ENCODE data around the gene PRKG1. TPM values are rescaled to one million over a fixed set of nuclear protein-coding genes. Genes with fewer than 3 reads are reported as not detected.

The PRKG1 gene
- total RNA-seq, 2 donors from 2014 or later: 1.3 to 2.7 TPM

GRCh38 chr10:52098130-52098529 is 1023.8 kb downstream of the PRKG1 start:
- Histone ChIP-seq H3K9ac (ENCODE audit: extremely low read depth, low read length, poor library complexity, severe bottlenecking) (no peak overlapping the region), H3K9me3 (ENCODE audit: control insufficient read depth, low read length) (no peaks in the 10 kb centered on the region), H3K4me3 (ENCODE audit: low read length) (no peak overlapping the region), H3K27ac (ENCODE audit: low read depth, low read length) (no peak overlapping the region), H3K27me3 (ENCODE audit: control insufficient read depth, insufficient read depth, low read length, poor library complexity, severe bottlenecking) (no peaks in the 10 kb centered on the region), H3K4me1 (ENCODE audit: control insufficient read depth, insufficient read depth, low read length) (no peaks in the 10 kb centered on the region), H3K36me3 (ENCODE audit: control insufficient read depth, insufficient read depth, low read length) (no peaks in the 10 kb centered on the region)
- 92% methylated on average over 1 of the region's 1 CpG; no CpG with 5 or more reads in 1 of the 2 experiments for WGBS, 2 experiments (ENCODE audit: insufficient coverage in 1 of 2, insufficient read length in 1 of 2)
- no peak overlapping the region for H3K4me3 Mint-ChIP-seq
- H3K9me3 Mint-ChIP-seq: no peaks in the 10 kb centered on the region
- no peak for DNase-seq
- no peaks in the 10 kb centered on the region for H3K4me1 Mint-ChIP-seq
- no peak overlapping the region for H3K27ac Mint-ChIP-seq
- H3K36me3 Mint-ChIP-seq (ENCODE audit: low read depth): no peaks in the 10 kb centered on the region
- no peaks in the 10 kb centered on the region for H3K27me3 Mint-ChIP-seq (ENCODE audit: insufficient read depth)
- TF ChIP-seq, protein P1, sequence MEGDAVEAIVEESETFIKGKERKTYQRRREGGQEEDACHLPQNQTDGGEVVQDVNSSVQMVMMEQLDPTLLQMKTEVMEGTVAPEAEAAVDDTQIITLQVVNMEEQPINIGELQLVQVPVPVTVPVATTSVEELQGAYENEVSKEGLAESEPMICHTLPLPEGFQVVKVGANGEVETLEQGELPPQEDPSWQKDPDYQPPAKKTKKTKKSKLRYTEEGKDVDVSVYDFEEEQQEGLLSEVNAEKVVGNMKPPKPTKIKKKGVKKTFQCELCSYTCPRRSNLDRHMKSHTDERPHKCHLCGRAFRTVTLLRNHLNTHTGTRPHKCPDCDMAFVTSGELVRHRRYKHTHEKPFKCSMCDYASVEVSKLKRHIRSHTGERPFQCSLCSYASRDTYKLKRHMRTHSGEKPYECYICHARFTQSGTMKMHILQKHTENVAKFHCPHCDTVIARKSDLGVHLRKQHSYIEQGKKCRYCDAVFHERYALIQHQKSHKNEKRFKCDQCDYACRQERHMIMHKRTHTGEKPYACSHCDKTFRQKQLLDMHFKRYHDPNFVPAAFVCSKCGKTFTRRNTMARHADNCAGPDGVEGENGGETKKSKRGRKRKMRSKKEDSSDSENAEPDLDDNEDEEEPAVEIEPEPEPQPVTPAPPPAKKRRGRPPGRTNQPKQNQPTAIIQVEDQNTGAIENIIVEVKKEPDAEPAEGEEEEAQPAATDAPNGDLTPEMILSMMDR (conservative IDR thresholded peaks at IDR 0.05): no peak

DNA sequence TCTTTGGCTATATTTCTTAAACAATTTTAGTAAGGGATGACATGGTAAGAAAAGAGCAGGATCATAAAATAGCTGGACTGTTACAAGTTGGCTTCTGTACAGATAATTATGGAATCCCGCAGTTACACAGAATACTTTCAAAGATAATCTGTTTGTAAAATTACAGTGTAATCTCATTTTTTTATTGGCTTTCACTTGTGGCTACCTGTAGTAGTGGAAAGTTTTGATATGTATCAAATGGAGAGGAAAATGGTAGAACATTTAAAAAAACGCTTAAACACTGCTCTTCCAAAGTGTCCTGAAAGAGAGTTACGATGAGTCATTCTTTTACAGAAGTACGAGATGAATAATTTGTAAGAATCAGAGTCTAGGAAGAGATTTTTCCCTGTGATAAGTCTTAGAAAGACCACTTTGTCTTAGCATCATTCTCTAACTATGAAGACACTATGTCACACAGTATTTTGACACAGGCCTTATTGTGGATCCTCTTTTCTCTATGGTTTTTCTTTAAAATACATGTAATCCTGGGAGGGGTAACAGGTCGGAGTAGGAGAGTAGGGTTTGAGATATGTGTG is 1024.8 kb downstream of the PRKG1 start:
- WGBS, 2 experiments (ENCODE audit: insufficient coverage in 1 of 2, insufficient read length in 1 of 2): 88 to 93% methylated on average over 3 to 4 of the region's 5 CpGs
- Histone ChIP-seq H3K27ac (ENCODE audit: low read depth, low read length) (no peak overlapping the region), H3K9ac (ENCODE audit: extremely low read depth, low read length, poor library complexity, severe bottlenecking) (no peak overlapping the region), H3K27me3 (ENCODE audit: control insufficient read depth, insufficient read depth, low read length, poor library complexity, severe bottlenecking) (no peaks in the 10 kb centered on the region), H3K36me3 (ENCODE audit: control insufficient read depth, insufficient read depth, low read length) (no peaks in the 10 kb centered on the region), H3K4me1 (ENCODE audit: control insufficient read depth, insufficient read depth, low read length) (no peaks in the 10 kb centered on the region), H3K4me3 (ENCODE audit: low read length) (no peak overlapping the region), H3K9me3 (ENCODE audit: control insufficient read depth, low read length) (no peaks in the 10 kb centered on the region)
- DNase-seq: no peak
- H3K36me3 Mint-ChIP-seq (ENCODE audit: low read depth): no peaks in the 10 kb centered on the region
- H3K4me3 Mint-ChIP-seq: no peak overlapping the region
- no peaks in the 10 kb centered on the region for H3K27me3 Mint-ChIP-seq (ENCODE audit: insufficient read depth)
- H3K4me1 Mint-ChIP-seq: no peaks in the 10 kb centered on the region
- no peak overlapping the region for H3K27ac Mint-ChIP-seq
- H3K9me3 Mint-ChIP-seq: no peaks in the 10 kb centered on the region
- TF ChIP-seq, protein P1 (conservative IDR thresholded peaks at IDR 0.05): no peak

GRCh38 chr10:52100011-52100547 is 1025.8 kb downstream of the PRKG1 start:
- no peaks in the 10 kb centered on the region for H3K4me1 ChIP-seq (ENCODE audit: control insufficient read depth, insufficient read depth, low read length)
- H3K27ac ChIP-seq (ENCODE audit: low read depth, low read length): no peak overlapping the region
- no peaks in the 10 kb centered on the region for H3K9me3 Mint-ChIP-seq
- H3K36me3 ChIP-seq (ENCODE audit: control insufficient read depth, insufficient read depth, low read length): no peaks in the 10 kb centered on the region
- no peaks in the 10 kb centered on the region for H3K4me1 Mint-ChIP-seq
- no peaks in the 10 kb centered on the region for H3K27me3 Mint-ChIP-seq (ENCODE audit: insufficient read depth)
- no peaks in the 10 kb centered on the region for H3K9me3 ChIP-seq (ENCODE audit: control insufficient read depth, low read length)
- no peak overlapping the region for H3K4me3 ChIP-seq (ENCODE audit: low read length)
- 88% methylated on average over 6 of the region's 6 CpGs for WGBS, 2 experiments (ENCODE audit: insufficient coverage in 1 of 2, insufficient read length in 1 of 2)
- no peak overlapping the region for H3K4me3 Mint-ChIP-seq
- H3K27me3 ChIP-seq (ENCODE audit: control insufficient read depth, insufficient read depth, low read length, poor library complexity, severe bottlenecking): no peaks in the 10 kb centered on the region
- no peak for DNase-seq
- no peaks in the 10 kb centered on the region for H3K36me3 Mint-ChIP-seq (ENCODE audit: low read depth)
- H3K27ac Mint-ChIP-seq: no peak overlapping the region
- no peak overlapping the region for H3K9ac ChIP-seq (ENCODE audit: extremely low read depth, low read length, poor library complexity, severe bottlenecking)
- TF ChIP-seq, protein P1 (conservative IDR thresholded peaks at IDR 0.05): no peak
